HEK293T (cell line): ENCODE data around the gene L2HGDH.

ENCODE experiments used
- ARNT ChIP-seq: fragments of 450-650 bp; IDR thresholded peaks from 2 replicates; pipeline ENCODE4 v1.6.1; 2017; ENCODE audit warnings: mild to moderate bottlenecking
- BHLHE40 ChIP-seq: fragments of 450-650 bp; IDR thresholded peaks from 2 replicates; pipeline ENCODE4 v1.6.1; 2016; ENCODE audit warnings: mild to moderate bottlenecking, moderate library complexity, borderline replicate concordance
- CTBP1 ChIP-seq: fragments of 450-650 bp; IDR thresholded peaks from 2 replicates; pipeline ENCODE4 v1.6.1; 2016; ENCODE audit warnings: borderline replicate concordance
- ELF4 ChIP-seq: fragments of 450-650 bp; IDR thresholded peaks from 2 replicates; pipeline ENCODE4 v1.6.1; 2017; ENCODE audit warnings: antibody characterized with exemption
- FOXA1 ChIP-seq: fragments of 450-650 bp; IDR thresholded peaks from 2 replicates; pipeline ENCODE4 v1.6.1; 2016; ENCODE audit warnings: mild to moderate bottlenecking
- FOXM1 ChIP-seq: fragments of 450-650 bp; IDR thresholded peaks from 2 replicates; pipeline ENCODE4 v1.6.1; 2017; ENCODE audit warnings: mild to moderate bottlenecking, borderline replicate concordance
- LEF1 ChIP-seq: fragments of 450-650 bp; IDR thresholded peaks from 2 replicates; pipeline ENCODE4 v1.6.1; 2017; ENCODE audit warnings: mild to moderate bottlenecking, borderline replicate concordance
- NFRKB ChIP-seq: fragments of 450-650 bp; IDR thresholded peaks from 2 replicates; pipeline ENCODE4 v1.6.1; 2016; ENCODE audit warnings: mild to moderate bottlenecking, moderate library complexity
- PKNOX1 ChIP-seq: fragments of 450-650 bp; IDR thresholded peaks from 2 replicates; pipeline ENCODE4 v1.6.1; 2016
- SP1 ChIP-seq: fragments of 450-650 bp; IDR thresholded peaks from 2 replicates; pipeline ENCODE4 v1.6.1; 2017
- SUZ12 ChIP-seq: fragments of 450-650 bp; IDR thresholded peaks from 2 replicates; pipeline ENCODE4 v1.6.1; 2016; ENCODE audit warnings: mild to moderate bottlenecking
- TARDBP ChIP-seq: fragments of 450-650 bp; IDR thresholded peaks from 2 replicates; pipeline ENCODE4 v1.6.1; 2016

DNA sequence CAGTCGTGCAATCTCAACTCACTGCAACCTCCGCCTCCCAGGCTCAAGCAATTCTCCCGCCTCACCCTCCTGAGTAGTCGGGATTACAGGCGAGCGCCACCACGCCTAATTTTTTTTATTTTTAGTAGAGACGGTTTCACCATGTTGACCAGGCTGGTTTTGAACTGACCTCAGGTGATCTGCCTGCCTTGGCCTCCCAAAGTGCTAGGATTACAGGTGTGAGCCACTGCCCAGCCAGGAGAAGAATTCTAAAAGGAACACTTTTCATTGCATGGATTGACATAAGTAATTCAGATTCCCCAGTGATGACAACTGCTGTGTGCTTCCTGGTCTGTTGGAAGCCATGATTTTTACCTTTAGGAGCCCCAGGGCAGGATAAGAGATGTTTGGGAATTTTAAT, 22.2 kb upstream of the L2HGDH start:
- no peak for TF ChIP-seq LEF1
- TF ChIP-seq SUZ12, result no peak
- TF ChIP-seq NFRKB, result no peak
- no peak for TF ChIP-seq FOXA1
- TF ChIP-seq ARNT, result no peak
- no peak for TF ChIP-seq PKNOX1
- TF ChIP-seq SP1, result no peak
- TF ChIP-seq TARDBP, result no peak
- TF ChIP-seq ELF4, result no peak
- TF ChIP-seq FOXM1, result no peak
- no peak for TF ChIP-seq CTBP1
- no peak for TF ChIP-seq BHLHE40
